Neural cell (in vitro differentiated cells): ENCODE results near the gene SHC1. TPM values are rescaled to one million over a fixed set of nuclear protein-coding genes. Genes with fewer than 3 reads are reported as not detected.
A peak's percentile ranks its signal among the peaks of the same experiment; 100 is the strongest.

Experiments used
- H2AFZ ChIP-seq: fragments of 200-600, 300-800 bp; sonication (generic), shearing (Covaris generic); 2 replicates; pipeline ENCODE4 v1.6.0; 2014; ENCODE audit warnings: low read depth, mild to moderate bottlenecking, antibody characterized with exemption, low read length, moderate library complexity
- H3F3A ChIP-seq: fragments of 200-600 bp; shearing (Covaris generic); 2 replicates; pipeline ENCODE4 v1.6.1; 2016; ENCODE audit warnings: mild to moderate bottlenecking, moderate library complexity, mixed read lengths, antibody characterized with exemption, low read length; ENCODE audit not compliant: insufficient read depth, poor library complexity, severe bottlenecking
- H3K27ac ChIP-seq: fragments of 200-600, 300-800 bp; sonication (generic), shearing (Covaris generic); 2 replicates; pipeline ENCODE4 v1.5.1; 2014; ENCODE audit warnings: mild to moderate bottlenecking, low read length, moderate library complexity
- H3K27me3 ChIP-seq: fragments of 300-800, 200-600 bp; sonication (generic), shearing (Covaris generic); 2 replicates; pipeline ENCODE4 v1.6.0; 2014; ENCODE audit warnings: mild to moderate bottlenecking, low read depth, low read length, moderate library complexity; ENCODE audit not compliant: insufficient read depth
- H3K36me3 ChIP-seq: fragments of 300-800, 200-600 bp; sonication (generic), shearing (Covaris generic); 2 replicates; pipeline ENCODE4 v1.5.1; 2014; ENCODE audit warnings: mild to moderate bottlenecking, antibody characterized with exemption, low read length, moderate library complexity; ENCODE audit not compliant: insufficient read depth
- H3K4me2 ChIP-seq: fragments of 300-800, 200-600 bp; sonication (generic), shearing (Covaris generic); 2 replicates; pipeline ENCODE4 v1.6.0; 2014; ENCODE audit warnings: mild to moderate bottlenecking, low read length
- H3K4me3 ChIP-seq: fragments of 300-800, 200-600 bp; sonication (generic), shearing (Covaris generic); 2 replicates; pipeline ENCODE4 v1.5.1; 2014; ENCODE audit warnings: mild to moderate bottlenecking, low read length, moderate library complexity
- H3K79me2 ChIP-seq: fragments of 200-600 bp; shearing (Covaris generic); replicated peaks from 2 replicates; pipeline ENCODE4 v1.6.0; 2014; ENCODE audit warnings: mild to moderate bottlenecking, low read length, moderate library complexity; ENCODE audit not compliant: insufficient read depth
- H3K9ac ChIP-seq: fragments of 300-800, 200-600 bp; sonication (generic), shearing (Covaris generic); 2 replicates; pipeline ENCODE4 v1.6.1; 2016; ENCODE audit warnings: mild to moderate bottlenecking, low read length, mixed read lengths
- H3K9me2 ChIP-seq: fragments of 200-600 bp; shearing (Covaris generic); 2 replicates; pipeline ENCODE4 v1.6.1; 2016; ENCODE audit warnings: mild to moderate bottlenecking, low read length, mixed read lengths; ENCODE audit not compliant: insufficient read depth
- H3K9me3 ChIP-seq: fragments of 200-600, 300-800 bp; sonication (generic), shearing (Covaris generic); 2 replicates; pipeline ENCODE4 v1.6.1; 2016; ENCODE audit warnings: mild to moderate bottlenecking, mixed run types, low read length, moderate library complexity, mixed read lengths
- H4K20me1 ChIP-seq: fragments of 200-600 bp; shearing (Covaris generic); 2 replicates; pipeline ENCODE4 v1.6.1; 2016; ENCODE audit warnings: mild to moderate bottlenecking, mixed run types; ENCODE audit not compliant: insufficient read depth
- CTCF ChIP-seq: fragments of 450-650 bp; IDR thresholded peaks from 2 replicates; pipeline ENCODE4 v1.5.1; 2014; ENCODE audit warnings: antibody characterized with exemption, mild to moderate bottlenecking, moderate library complexity; ENCODE audit not compliant: poor library complexity, severe bottlenecking
- EP300 ChIP-seq: fragments of 450-650 bp; conservative IDR thresholded peaks from 2 replicates; pipeline ENCODE4 v1.6.1; 2014; ENCODE audit warnings: antibody characterized with exemption, mild to moderate bottlenecking, moderate library complexity; ENCODE audit not compliant: poor library complexity, severe bottlenecking
- EZH2 ChIP-seq: fragments of 200-600, 300-800 bp; shearing (Covaris generic), sonication (generic); IDR thresholded peaks from 2 replicates; pipeline ENCODE4 v1.6.1; 2014; ENCODE audit warnings: antibody characterized with exemption, low read length, borderline replicate concordance, mild to moderate bottlenecking; ENCODE audit not compliant: insufficient read depth, poor library complexity, severe bottlenecking
- MXI1 ChIP-seq: fragments of 450-650 bp; conservative IDR thresholded peaks from 2 replicates; pipeline ENCODE4 v1.6.1; 2014; ENCODE audit warnings: antibody characterized with exemption, mild to moderate bottlenecking; ENCODE audit not compliant: poor library complexity, severe bottlenecking
- POLR2AphosphoS5 ChIP-seq: IDR thresholded peaks from 2 replicates; pipeline ENCODE4 v1.6.1; 2012
- RAD21 ChIP-seq: fragments of 450-650 bp; conservative IDR thresholded peaks from 2 replicates; pipeline ENCODE4 v1.6.1; 2014; ENCODE audit warnings: antibody characterized with exemption, mild to moderate bottlenecking, moderate library complexity
- REST ChIP-seq: IDR thresholded peaks from 2 replicates; pipeline ENCODE4 v1.6.1; 2012; ENCODE audit warnings: borderline replicate concordance
- SMC3 ChIP-seq: fragments of 450-650 bp; conservative IDR thresholded peaks from 2 replicates; pipeline ENCODE4 v1.6.1; 2014; ENCODE audit warnings: antibody characterized with exemption, mild to moderate bottlenecking, moderate library complexity; ENCODE audit not compliant: poor library complexity
- TAF1 ChIP-seq: IDR thresholded peaks from 2 replicates; pipeline ENCODE4 v1.6.1; 2012; ENCODE audit warnings: low read depth
- polyA plus RNA-seq: library from polyadenylated mRNA; depleted of rRNA; stranded (reverse); fragments of >200 nt; gene quantifications from 2 replicates; pipeline ENCODE4 v1.2.3, GENCODE V29; 2014

Gene SHC1
- polyA plus RNA-seq, 1 donor from 2014 or later: 9.5 TPM

- Histone ChIP-seq H3K9me3 (no peaks in the 10 kb centered on the region), H3K9ac (peak overlapping the region; percentile 36), H4K20me1 (no peaks in the 10 kb centered on the region), H3K4me3 (peak overlapping the region; percentile 58), H3K27me3 (peaks cover 9% of the 10 kb centered on the region), H2AFZ (no peak overlapping the region), H3F3A (peaks cover 3% of the 10 kb centered on the region), H3K27ac (no peak overlapping the region), H3K36me3 (no peaks in the 10 kb centered on the region), H3K4me2 (no peak overlapping the region), H3K79me2 (no peaks in the 10 kb centered on the region), H3K9me2 (no peaks in the 10 kb centered on the region)
- TF ChIP-seq RAD21 (no peak), SMC3 (no peak), MXI1 (no peak), TAF1 (no peak), POLR2AphosphoS5 (no peak), REST (no peak), EZH2 (no peak), CTCF (no peak), EP300 (no peak)
These were observed 32.7 kb upstream of the SHC1 start for GRCh38 chr1:155003227-155003765.

GRCh38 chr1:155002464-155003226 is 32.1 kb upstream of the SHC1 start, which contains the start of gene ZBTB7B:
Gene ZBTB7B (plus strand): TSS chr1:155002802. CDS start chr1:155014661, 11,859 bp downstream.
- no peak for TF ChIP-seq POLR2AphosphoS5
- TF ChIP-seq SMC3: no peak
- no peak for TF ChIP-seq MXI1
- TF ChIP-seq REST: no peak
- no peak for TF ChIP-seq RAD21
- TF ChIP-seq CTCF: no peak
- no peak for TF ChIP-seq EP300
- TF ChIP-seq TAF1: no peak
- no peak for TF ChIP-seq EZH2
- Histone ChIP-seq H3K79me2 (no peaks in the 10 kb centered on the region), H3K9me3 (no peaks in the 10 kb centered on the region), H3K4me3 (peak within 1 kb of the TSS; percentile 79), H3K27me3 (peaks cover 9% of the 10 kb centered on the region), H3K9me2 (no peaks in the 10 kb centered on the region), H3F3A (peaks cover 3% of the 10 kb centered on the region), H3K27ac (peak within 1 kb of the TSS; percentile 47), H3K4me2 (peak within 1 kb of the TSS; percentile 94), H4K20me1 (no peaks in the 10 kb centered on the region), H2AFZ (peak within 1 kb of the TSS; percentile 45), H3K36me3 (no peaks in the 10 kb centered on the region), H3K9ac (peak within 1 kb of the TSS; percentile 66)
